AG08395 (cell line): ENCODE measurements around the gene LGMN.
"Not testable (repeated sequence)": the region's sequence is repeated elsewhere in the genome, so short reads cannot be mapped to it uniquely, and the experiment has no call there.

ENCODE experiments used
- DNase-seq: peaks from one replicate; pipeline ENCODE4 v3.0.0; 2012; ENCODE audit warnings: mixed read lengths, low spot score

LGMN gene

GRCh38 chr14:92760524-92760805 is 12.0 kb upstream of the LGMN start:
- no peak for DNase-seq

GRCh38 chr14:92759679-92760523 is 11.5 kb upstream of the LGMN start:
- DNase-seq = no peak

- no peak for DNase-seq
These were observed 10.9 kb upstream of the LGMN start for GRCh38 chr14:92759300-92759678.

GRCh38 chr14:92756446-92756845 is 8.0 kb upstream of the LGMN start:
- no peak for DNase-seq

GRCh38 chr14:92755495-92755894 is 7.1 kb upstream of the LGMN start:
- DNase-seq = no peak

GRCh38 chr14:92754966-92755365 is 6.5 kb upstream of the LGMN start:
- no peak for DNase-seq

GRCh38 chr14:92753250-92753649 is 4.8 kb upstream of the LGMN start:
- DNase-seq = no peak

GRCh38 chr14:92751819-92752218 is 3.4 kb upstream of the LGMN start:
- DNase-seq = no peak

GRCh38 chr14:92750994-92751400 is 2.6 kb upstream of the LGMN start:
- DNase-seq = no peak

GRCh38 chr14:92750222-92750728 is 1.8 kb upstream of the LGMN start:
- not testable (repeated sequence) for DNase-seq

- peak; percentile 37 for DNase-seq
These were observed 647 bp downstream of the LGMN start for GRCh38 chr14:92747701-92748258.

- no peak for DNase-seq
These were observed 4.2 kb downstream of the LGMN start for GRCh38 chr14:92744198-92744597.

- no peak for DNase-seq
These were observed 8.0 kb downstream of the LGMN start for GRCh38 chr14:92740440-92740839.

- no peak for DNase-seq
These were observed 10.7 kb downstream of the LGMN start for GRCh38 chr14:92737619-92738188.

GRCh38 chr14:92737206-92737605 is 11.2 kb downstream of the LGMN start:
- DNase-seq = no peak

- no peak for DNase-seq
These were observed 13.1 kb downstream of the LGMN start for GRCh38 chr14:92735344-92735743.

GRCh38 chr14:92734618-92735017 is 13.8 kb downstream of the LGMN start:
- no peak for DNase-seq

GRCh38 chr14:92733007-92733406 is 15.4 kb downstream of the LGMN start:
- DNase-seq = no peak

GRCh38 chr14:92731622-92732115 is 16.8 kb downstream of the LGMN start:
- no peak for DNase-seq

GRCh38 chr14:92729634-92730358 is 18.6 kb downstream of the LGMN start:
- DNase-seq = peak; percentile 24

GRCh38 chr14:92728759-92729364 is 19.6 kb downstream of the LGMN start:
- DNase-seq = no peak

- DNase-seq = no peak
These were observed 21.5 kb downstream of the LGMN start for GRCh38 chr14:92726933-92727262.
